HG03159 (cell line): Measurements from ENCODE around the gene CDC5L.

Experiments
- ATAC-seq: cut with Tn5 transposase; IDR thresholded peaks from one replicate; pipeline ENCODE4 v1.9.1; 2021; ENCODE audit warnings: mild to moderate bottlenecking, moderate library complexity; ENCODE audit not compliant: unreplicated experiment

CDC5L gene

GRCh38 chr6:44473393-44474189 is 86.1 kb downstream of the CDC5L start:
- no peak for ATAC-seq

DNA sequence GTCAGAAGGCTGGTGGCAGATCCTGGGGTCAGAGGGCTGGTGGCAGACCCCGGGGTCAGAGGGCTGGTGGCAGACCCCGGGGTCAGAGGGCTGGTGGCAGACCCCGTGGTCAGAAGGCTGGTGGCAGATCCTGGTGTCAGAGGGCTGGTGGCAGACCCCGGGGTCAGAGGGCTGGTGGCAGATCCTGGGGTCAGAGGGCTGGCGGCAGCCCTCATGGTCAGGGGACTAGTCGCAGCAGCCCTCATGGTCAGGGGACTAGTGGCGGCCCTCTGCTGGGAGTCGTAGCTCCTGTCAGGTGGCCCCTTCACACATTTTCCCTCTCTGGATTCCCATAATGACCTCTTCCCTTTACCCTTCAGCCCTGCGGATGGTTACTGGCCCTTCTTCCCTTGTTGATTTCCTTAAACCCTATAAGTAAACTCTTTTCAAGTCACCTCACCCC is 86.7 kb downstream of the CDC5L start:
- no peak for ATAC-seq

- no peak for ATAC-seq
These were observed 87.1 kb downstream of the CDC5L start for GRCh38 chr6:44474643-44475042.

DNA sequence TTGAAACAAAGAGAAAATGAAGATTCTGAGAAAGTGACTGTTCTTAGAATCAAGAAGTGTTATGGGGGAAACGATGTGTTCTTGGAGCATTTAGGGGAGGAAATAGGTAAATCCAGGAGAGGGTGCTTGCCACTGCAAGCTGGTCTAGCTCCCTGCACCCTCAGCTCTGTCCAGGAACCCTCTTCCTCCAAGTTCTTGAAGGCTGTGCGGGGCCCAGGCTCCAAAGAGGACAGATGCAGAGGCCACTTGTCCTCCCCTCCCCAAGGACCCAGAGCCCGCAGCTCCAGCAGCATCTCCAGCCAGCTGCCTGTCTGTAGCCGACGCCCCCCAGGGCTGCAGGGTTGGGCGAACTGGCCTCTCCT is 87.9 kb downstream of the CDC5L start:
- peak; percentile 23 for ATAC-seq

- peak; percentile 81 for ATAC-seq
These were observed 88.4 kb downstream of the CDC5L start for GRCh38 chr6:44475779-44476434.

- ATAC-seq = no peak
These were observed 89.3 kb downstream of the CDC5L start for GRCh38 chr6:44476849-44477248.

- no peak for ATAC-seq
These were observed 89.9 kb downstream of the CDC5L start for GRCh38 chr6:44477293-44477894.

DNA sequence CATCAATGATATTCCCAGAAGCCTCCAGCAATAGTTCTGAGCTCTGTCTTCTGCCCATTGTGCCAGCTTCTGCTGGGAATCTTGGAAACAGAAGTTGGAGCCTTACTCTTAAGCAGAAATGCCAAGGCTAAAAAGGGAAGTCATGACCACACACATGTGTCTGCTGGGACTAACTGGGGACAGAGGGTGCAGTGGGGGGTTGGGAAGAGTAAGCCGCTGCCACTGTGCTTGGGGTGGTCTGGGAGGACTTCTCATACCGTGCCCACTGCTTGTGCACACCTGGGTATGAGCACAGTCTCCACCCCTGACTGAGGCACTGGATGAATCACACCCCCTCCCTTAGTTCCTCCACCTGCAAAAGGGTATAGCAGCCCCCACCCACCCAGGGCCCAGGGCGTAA is 90.7 kb downstream of the CDC5L start:
- ATAC-seq = no peak

DNA sequence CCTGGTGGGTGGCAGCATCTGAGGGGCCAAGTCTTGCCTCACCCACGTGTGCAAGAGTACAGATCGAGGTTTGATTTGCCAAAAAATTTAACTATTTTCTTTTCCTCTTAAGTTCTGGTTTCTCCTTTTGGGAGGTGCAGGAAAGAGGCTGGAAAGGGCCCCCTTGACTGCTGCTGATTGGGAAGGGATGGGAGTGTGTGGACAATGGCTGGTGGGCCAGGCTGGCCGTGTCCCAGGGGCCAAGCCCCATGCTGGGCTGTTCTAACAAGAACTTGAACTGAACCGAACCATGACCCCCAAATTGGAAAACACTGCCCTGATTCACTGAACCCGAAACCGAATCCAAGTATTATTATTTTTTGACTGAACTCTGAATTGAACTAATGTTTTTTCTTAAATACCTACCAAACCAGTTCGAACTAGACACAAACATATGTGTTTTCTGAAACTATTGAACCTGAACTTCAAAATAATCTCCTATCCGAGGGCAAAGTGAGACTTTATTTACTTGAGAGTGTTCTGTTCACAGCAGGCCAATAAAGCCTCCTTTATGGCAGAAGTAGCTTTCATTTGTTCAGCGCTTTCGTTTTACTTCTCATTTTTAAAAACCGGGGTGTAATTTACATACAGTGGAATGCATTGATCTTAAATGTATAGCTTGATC is 91.2 kb downstream of the CDC5L start:
- ATAC-seq = no peak

DNA sequence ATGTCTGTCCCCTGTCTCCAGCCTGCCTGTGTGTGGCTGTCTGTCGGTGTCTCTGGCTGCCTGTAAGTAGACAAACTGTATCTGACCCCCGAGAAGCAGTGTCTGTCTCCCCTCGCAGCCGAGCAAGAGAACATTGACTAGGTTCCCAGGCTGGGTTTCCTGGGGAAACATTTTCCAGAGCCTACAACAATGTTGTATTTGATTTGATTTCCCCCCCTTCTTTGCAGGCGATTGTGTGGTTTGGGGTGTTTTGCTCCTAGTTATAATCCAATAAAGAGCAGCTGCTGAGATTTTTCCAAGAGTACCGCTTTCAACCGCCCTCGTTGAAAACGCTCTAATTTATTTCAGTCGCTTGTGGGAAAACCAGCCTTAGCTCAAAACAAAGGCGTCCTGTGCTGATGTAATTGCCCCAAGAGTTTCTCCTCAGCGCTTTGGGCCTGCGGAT is 92.6 kb downstream of the CDC5L start:
- ATAC-seq = no peak

DNA sequence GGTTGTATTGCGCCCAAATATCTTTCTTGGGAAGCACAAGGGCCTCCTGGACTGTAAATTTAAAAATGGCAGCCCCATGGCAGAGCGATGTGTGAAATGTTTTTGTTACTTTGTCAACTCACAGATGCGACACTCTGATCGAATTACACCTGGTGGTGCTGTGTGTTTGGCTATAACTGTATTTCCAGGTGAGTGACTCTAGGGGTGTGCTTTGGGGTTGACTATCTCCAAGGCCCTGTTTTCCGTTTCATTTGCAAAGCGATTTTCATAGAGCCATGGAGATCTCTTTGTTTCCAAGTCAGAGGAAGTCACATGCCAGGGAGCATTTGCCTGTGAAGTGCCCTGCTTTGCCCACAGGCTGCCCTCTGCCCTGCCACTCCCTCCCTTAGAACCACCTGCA is 93.5 kb downstream of the CDC5L start:
- no peak for ATAC-seq

GRCh38 chr6:44481760-44482159 is 94.3 kb downstream of the CDC5L start:
- no peak for ATAC-seq

DNA sequence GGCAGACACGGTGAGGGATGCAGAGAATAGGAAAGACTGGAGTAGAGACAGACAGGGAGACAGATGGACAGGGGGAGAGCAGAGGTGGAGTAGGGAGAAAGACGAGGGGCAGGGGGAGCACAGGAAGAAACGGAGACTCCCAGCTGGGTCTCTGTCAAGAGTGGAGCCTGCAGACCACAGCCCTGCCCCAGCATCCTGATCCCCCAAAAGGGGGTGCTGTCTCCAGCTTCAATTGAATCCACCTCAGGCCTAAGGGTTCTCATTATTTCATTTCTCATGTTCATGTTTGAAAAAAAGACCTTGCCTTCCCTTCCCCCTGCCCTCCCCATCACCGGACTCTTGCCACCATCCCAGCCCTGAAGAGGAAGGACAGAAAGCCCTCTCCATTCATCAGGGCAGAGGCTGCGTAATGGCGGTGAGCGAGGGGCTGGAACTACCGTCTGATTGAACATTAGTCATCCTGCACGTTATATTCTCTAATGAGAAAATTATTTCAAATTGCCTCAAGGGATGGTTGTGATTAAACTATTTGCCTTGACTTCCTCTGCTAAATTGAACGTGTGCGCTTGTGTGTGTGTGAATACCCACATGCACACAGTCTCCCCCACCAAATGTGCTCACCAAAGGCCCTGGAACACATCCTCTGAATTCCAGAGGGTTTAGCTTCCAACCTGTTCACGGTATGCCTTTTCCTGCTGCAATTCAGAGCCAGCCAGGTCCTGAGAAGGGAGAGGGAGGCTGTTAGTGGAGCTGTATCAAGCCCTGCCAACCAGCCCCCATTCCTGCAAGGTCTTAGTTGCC is 98.3 kb downstream of the CDC5L start:
- no peak for ATAC-seq

GRCh38 chr6:44487002-44487401 is 99.5 kb downstream of the CDC5L start:
- no peak for ATAC-seq

- ATAC-seq = no peak
These were observed 100.1 kb downstream of the CDC5L start for GRCh38 chr6:44487586-44487985.

GRCh38 chr6:44489910-44490604 is 102.6 kb downstream of the CDC5L start:
- no peak for ATAC-seq

- no peak for ATAC-seq
These were observed 105.6 kb downstream of the CDC5L start for GRCh38 chr6:44493132-44493531.

GRCh38 chr6:44493593-44493992 is 106.1 kb downstream of the CDC5L start:
- ATAC-seq = no peak

GRCh38 chr6:44494011-44494501 is 106.5 kb downstream of the CDC5L start:
- ATAC-seq = no peak
